Urothelium cell line (cell line): ENCODE results near the gene TMEM9.

Experiments used
- DNase-seq: peaks from one replicate; pipeline ENCODE4 v3.0.0; 2011; ENCODE audit warnings: low spot score, mixed read lengths
- FAIRE-seq: peaks from 2 replicates; lab custom pipeline; 2011; peaks lifted over from hg19 to GRCh38; lab: Jason Lieb, UNC

TMEM9 gene

GRCh38 chr1:201147396-201148015 lies 6.8 kb downstream of the TMEM9 start:
- no peak for FAIRE-seq
- DNase-seq, result no peak

GRCh38 chr1:201146626-201147390 lies 7.5 kb downstream of the TMEM9 start:
- no peak for FAIRE-seq

GRCh38 chr1:201145816-201146215 lies 8.5 kb downstream of the TMEM9 start:
- DNase-seq, result no peak
- FAIRE-seq, result no peak

More at GRCh38 chr1:201146626-201147390, 7.5 kb downstream of the TMEM9 start:
- DNase-seq, result no peak

GRCh38 chr1:201145132-201145531 lies 9.1 kb downstream of the TMEM9 start:
- no peak for DNase-seq
- no peak for FAIRE-seq

- DNase-seq (no peak), FAIRE-seq (no peak)
Observed at GRCh38 chr1:201144701-201145100, 9.6 kb downstream of the TMEM9 start.

GRCh38 chr1:201143726-201144635 lies 10.3 kb downstream of the TMEM9 start:
- FAIRE-seq, result no peak
- DNase-seq, result no peak

GRCh38 chr1:201142849-201143725 lies 11.2 kb downstream of the TMEM9 start:
- DNase-seq, result no peak
- no peak for FAIRE-seq

GRCh38 chr1:201142011-201142848 lies 12.0 kb downstream of the TMEM9 start:
- no peak for DNase-seq
- FAIRE-seq, result no peak

GRCh38 chr1:201141418-201141817 lies 12.9 kb downstream of the TMEM9 start:
- no peak for FAIRE-seq
- no peak for DNase-seq

- FAIRE-seq (no peak), DNase-seq (no peak)
Observed at GRCh38 chr1:201140941-201141260, 13.4 kb downstream of the TMEM9 start.

GRCh38 chr1:201140235-201140940 lies 13.9 kb downstream of the TMEM9 start:
- FAIRE-seq, result no peak
- DNase-seq, result no peak

GRCh38 chr1:201139756-201140155 lies 14.5 kb downstream of the TMEM9 start:
- FAIRE-seq (no peak), DNase-seq (no peak)

- no peak for DNase-seq
- FAIRE-seq, result no peak
Observed at GRCh38 chr1:201139306-201139705, 15.0 kb downstream of the TMEM9 start.

- DNase-seq (no peak), FAIRE-seq (no peak)
Observed at GRCh38 chr1:201138311-201138840, 15.9 kb downstream of the TMEM9 start.

GRCh38 chr1:201137579-201138310 lies 16.5 kb downstream of the TMEM9 start:
- FAIRE-seq (no peak), DNase-seq (no peak)

GRCh38 chr1:201137024-201137392 lies 17.3 kb downstream of the TMEM9 start:
- FAIRE-seq (no peak), DNase-seq (no peak)

- no peak for DNase-seq
Observed at GRCh38 chr1:201136355-201137023, 17.8 kb downstream of the TMEM9 start.

GRCh38 chr1:201134405-201134804 lies 19.9 kb downstream of the TMEM9 start:
- DNase-seq (no peak), FAIRE-seq (no peak)

More at GRCh38 chr1:201136355-201137023, 17.8 kb downstream of the TMEM9 start:
- no peak for FAIRE-seq
